ENCODE data around the gene DHX16. TPM values are rescaled to one million over a fixed set of nuclear protein-coding genes. Genes with fewer than 3 reads are reported as not detected.
A peak's percentile ranks its signal among the peaks of the same experiment; 100 is the strongest.
"Not testable (repeated sequence)": the region's sequence is repeated elsewhere in the genome, so short reads cannot be mapped to it uniquely, and the experiment has no call there.

Gene DHX16
- polyA plus RNA-seq, 1 donor (not counting 4 experiments of a cell fraction or from before 2014, with no cell fraction given), result 34.2 TPM

DNA sequence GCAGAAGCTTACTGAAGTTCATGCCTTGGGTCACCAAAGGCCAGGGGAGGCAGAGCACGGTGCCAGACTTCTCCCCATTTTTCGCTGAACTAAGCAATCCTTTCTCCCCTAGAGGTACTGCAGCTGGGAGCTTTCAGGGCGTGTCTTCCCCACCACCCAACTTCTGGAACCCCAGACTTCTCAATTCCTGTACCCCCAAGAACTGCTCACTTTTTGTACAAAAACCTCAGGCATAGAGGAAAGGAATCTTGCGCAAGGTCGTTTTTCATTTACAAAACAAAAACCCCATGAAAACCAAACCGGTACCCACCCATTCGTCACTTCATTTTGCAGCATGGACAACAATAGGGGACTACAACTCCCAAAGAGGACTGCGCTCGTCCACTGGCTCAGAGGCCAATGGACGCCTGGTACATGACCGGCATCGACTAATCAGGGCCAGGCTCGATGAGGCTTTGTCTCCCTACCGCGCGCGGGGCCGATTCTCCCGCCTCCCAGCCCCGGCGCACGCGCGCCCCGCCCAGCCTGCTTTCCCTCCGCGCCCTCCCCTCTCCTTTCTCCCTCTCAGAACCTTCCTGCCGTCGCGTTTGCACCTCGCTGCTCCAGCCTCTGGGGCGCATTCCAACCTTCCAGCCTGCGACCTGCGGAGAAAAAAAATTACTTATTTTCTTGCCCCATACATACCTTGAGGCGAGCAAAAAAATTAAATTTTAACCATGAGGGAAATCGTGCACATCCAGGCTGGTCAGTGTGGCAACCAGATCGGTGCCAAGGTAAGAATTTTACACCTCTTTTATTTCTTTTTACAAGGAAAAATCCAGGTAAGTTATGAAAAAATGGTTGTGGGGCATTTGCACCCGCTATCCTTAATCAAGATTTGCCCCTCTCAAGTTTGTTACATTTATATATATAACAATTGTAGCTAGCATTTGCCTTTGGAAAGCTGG, 47.3 kb upstream of the DHX16 start, which contains the start of gene TUBB:
TSS of gene TUBB (plus strand) at position 562 of the 947 bp plus-strand sequence. CDS start at position 717, 155 bp downstream.
- peak; percentile 9 for FAIRE-seq
- TF ChIP-seq, protein P1, sequence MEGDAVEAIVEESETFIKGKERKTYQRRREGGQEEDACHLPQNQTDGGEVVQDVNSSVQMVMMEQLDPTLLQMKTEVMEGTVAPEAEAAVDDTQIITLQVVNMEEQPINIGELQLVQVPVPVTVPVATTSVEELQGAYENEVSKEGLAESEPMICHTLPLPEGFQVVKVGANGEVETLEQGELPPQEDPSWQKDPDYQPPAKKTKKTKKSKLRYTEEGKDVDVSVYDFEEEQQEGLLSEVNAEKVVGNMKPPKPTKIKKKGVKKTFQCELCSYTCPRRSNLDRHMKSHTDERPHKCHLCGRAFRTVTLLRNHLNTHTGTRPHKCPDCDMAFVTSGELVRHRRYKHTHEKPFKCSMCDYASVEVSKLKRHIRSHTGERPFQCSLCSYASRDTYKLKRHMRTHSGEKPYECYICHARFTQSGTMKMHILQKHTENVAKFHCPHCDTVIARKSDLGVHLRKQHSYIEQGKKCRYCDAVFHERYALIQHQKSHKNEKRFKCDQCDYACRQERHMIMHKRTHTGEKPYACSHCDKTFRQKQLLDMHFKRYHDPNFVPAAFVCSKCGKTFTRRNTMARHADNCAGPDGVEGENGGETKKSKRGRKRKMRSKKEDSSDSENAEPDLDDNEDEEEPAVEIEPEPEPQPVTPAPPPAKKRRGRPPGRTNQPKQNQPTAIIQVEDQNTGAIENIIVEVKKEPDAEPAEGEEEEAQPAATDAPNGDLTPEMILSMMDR (optimal IDR thresholded peaks at IDR 0.05 in 1 of 3, IDR thresholded peaks at IDR 0.05 in 1 of 3, conservative IDR thresholded peaks at IDR 0.05 in 1 of 3; ENCODE audit: extremely low read depth in 1 of 3, insufficient read depth in 2 of 3, low read length in 3 of 3), result no peak
- TF ChIP-seq EZH2 (IDR thresholded peaks at IDR 0.05; ENCODE audit: low read length), result no peak
- H3K79me2 ChIP-seq (ENCODE audit: control insufficient read depth, insufficient read depth, low read length), result peaks cover 52% of the 10 kb centered on the region
- peak within 1 kb of the TSS; percentile 84 to 100 (median 93) for H3K4me3 ChIP-seq (ENCODE audit: control insufficient read depth in 2 of 3, extremely low read depth in 1 of 3, insufficient read depth in 2 of 3, low read depth in 1 of 3, low read length in 3 of 3)
- peaks cover 26% of the 10 kb centered on the region for H4K20me1 ChIP-seq (ENCODE audit: control insufficient read depth, extremely low read depth, insufficient read depth, low read length)
- H3K4me1 ChIP-seq (ENCODE audit: control insufficient read depth, extremely low read depth, insufficient read depth, low read length), result peaks cover 30% of the 10 kb centered on the region
- peak within 1 kb of the TSS; percentile 93 for H3K9ac ChIP-seq (ENCODE audit: control insufficient read depth, extremely low read depth, insufficient read depth, low read length)
- H3K27me3 ChIP-seq (ENCODE audit: control insufficient read depth, extremely low read depth, insufficient read depth, low read length), result no peaks in the 10 kb centered on the region
- H2AFZ ChIP-seq (ENCODE audit: control insufficient read depth, low read length), result peak within 1 kb of the TSS; percentile 48
- peak; percentile 90 for DNase-seq (ENCODE audit: low read depth, low spot score)
- dilution Hi-C loops (cut with MboI; ENCODE audit: extremely low pct_ligation_motif_present, low sequenced_read_pairs), result no loop called here
- peaks cover 10 to 17% of the 10 kb centered on the region in 2 experiments for H3K36me3 ChIP-seq (ENCODE audit: control insufficient read depth in 2 of 2, extremely low read depth in 1 of 2, insufficient read depth in 2 of 2, low read length in 2 of 2)
- peak within 1 kb of the TSS; percentile 95 for H3K4me2 ChIP-seq (ENCODE audit: control insufficient read depth, extremely low read depth, insufficient read depth, low read depth, low read length)
- peak within 1 kb of the TSS; percentile 92 for H3K27ac ChIP-seq (ENCODE audit: control insufficient read depth, insufficient read depth, low read length)
- H3K9me3 ChIP-seq (ENCODE audit: control insufficient read depth, low read depth, low read length), result no peaks in the 10 kb centered on the region
- H3K9me1 ChIP-seq (ENCODE audit: control insufficient read depth, extremely low read depth, insufficient read depth, low read length), result no peaks in the 10 kb centered on the region

DNA sequence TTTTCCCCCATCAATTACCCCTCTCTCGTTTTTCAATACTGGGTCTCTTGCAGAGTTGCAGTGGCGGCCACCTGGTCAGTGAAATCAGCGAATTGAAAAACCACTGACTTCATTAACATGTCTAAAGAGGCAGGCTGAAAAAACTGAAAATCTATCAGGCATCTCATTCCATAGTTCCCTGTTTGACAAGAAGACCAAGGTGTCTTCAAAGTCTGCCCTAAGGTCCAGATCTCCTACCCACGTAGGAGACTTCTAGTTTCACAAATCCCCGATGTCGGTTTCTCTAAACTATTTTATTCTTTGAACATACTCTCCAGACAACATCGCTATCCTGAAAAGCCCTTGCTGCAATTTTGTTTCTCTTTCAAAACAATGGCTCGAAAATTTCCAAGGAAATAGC, 46.5 kb upstream of the DHX16 start:
- Histone ChIP-seq H3K36me3 (ENCODE audit: control insufficient read depth in 2 of 2, extremely low read depth in 1 of 2, insufficient read depth in 2 of 2, low read length in 2 of 2) (peaks cover 6 to 12% of the 10 kb centered on the region in 2 experiments), H4K20me1 (ENCODE audit: control insufficient read depth, extremely low read depth, insufficient read depth, low read length) (peaks cover 22% of the 10 kb centered on the region), H3K9me3 (ENCODE audit: control insufficient read depth, low read depth, low read length) (no peaks in the 10 kb centered on the region), H3K79me2 (ENCODE audit: control insufficient read depth, insufficient read depth, low read length) (peaks cover 45% of the 10 kb centered on the region), H3K27ac (ENCODE audit: control insufficient read depth, insufficient read depth, low read length) (peak overlapping the region; percentile 83), H3K9ac (ENCODE audit: control insufficient read depth, extremely low read depth, insufficient read depth, low read length) (peak overlapping the region; percentile 81), H3K4me1 (ENCODE audit: control insufficient read depth, extremely low read depth, insufficient read depth, low read length) (peaks cover 30% of the 10 kb centered on the region), H3K27me3 (ENCODE audit: control insufficient read depth, extremely low read depth, insufficient read depth, low read length) (no peaks in the 10 kb centered on the region), H3K4me2 (ENCODE audit: control insufficient read depth, extremely low read depth, insufficient read depth, low read depth, low read length) (peak overlapping the region; percentile 95), H2AFZ (ENCODE audit: control insufficient read depth, low read length) (no peak overlapping the region), H3K4me3 (ENCODE audit: control insufficient read depth in 2 of 3, extremely low read depth in 1 of 3, insufficient read depth in 2 of 3, low read depth in 1 of 3, low read length in 3 of 3) (peak overlapping the region; percentile 77 to 85 (median 84)), H3K9me1 (ENCODE audit: control insufficient read depth, extremely low read depth, insufficient read depth, low read length) (no peaks in the 10 kb centered on the region)
- dilution Hi-C loops (cut with MboI; ENCODE audit: extremely low pct_ligation_motif_present, low sequenced_read_pairs), result no loop called here
- DNase-seq (ENCODE audit: low read depth, low spot score) (no peak), FAIRE-seq (no peak)
- TF ChIP-seq, protein P1 (optimal IDR thresholded peaks at IDR 0.05 in 1 of 3, IDR thresholded peaks at IDR 0.05 in 1 of 3, conservative IDR thresholded peaks at IDR 0.05 in 1 of 3; ENCODE audit: extremely low read depth in 1 of 3, insufficient read depth in 2 of 3, low read length in 3 of 3), result no peak
- TF ChIP-seq EZH2 (IDR thresholded peaks at IDR 0.05; ENCODE audit: low read length), result no peak

DNA sequence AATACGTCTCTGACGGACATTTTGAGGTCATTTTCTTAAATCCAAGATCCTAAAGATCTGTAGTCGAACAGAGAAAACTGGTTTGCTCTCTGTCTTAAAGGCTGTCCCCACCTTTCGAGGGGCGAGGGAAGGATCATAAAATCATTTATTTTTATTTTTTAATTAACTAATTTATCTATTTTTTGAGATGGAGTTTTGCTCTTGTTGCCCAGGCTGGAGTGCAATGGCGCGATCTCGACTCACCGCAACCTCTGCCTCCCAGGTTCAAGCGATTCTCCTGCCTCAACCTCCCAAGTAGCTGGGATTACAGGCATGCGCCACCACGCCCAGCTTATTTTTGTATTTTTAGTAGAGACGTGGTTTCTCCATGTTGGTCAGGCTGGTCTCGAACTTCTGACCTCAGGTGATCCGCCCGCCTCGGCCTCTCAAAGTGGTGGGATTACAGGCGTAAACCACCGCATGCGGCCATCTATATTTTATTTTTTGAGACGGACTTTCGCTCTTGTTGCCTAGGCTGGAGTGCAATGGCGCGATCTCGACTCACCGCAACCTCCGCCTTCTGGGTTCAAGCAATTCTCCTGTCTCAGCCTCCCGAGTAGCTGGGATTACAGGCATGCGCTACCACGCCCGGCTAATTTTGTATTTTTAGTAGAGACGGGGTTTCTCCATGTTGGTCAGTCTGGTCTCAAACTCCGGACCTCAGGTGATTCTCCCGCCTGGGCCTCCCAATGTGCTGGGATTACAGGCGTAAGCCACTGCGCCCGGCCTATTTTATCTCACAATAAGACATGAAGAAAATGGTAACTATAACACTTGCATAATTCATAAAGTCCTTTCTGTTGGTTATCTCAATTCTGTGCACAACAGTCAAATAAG, 45.3 kb upstream of the DHX16 start:
- FAIRE-seq; H3K9me1 ChIP-seq (ENCODE audit: control insufficient read depth, extremely low read depth, insufficient read depth, low read length); dilution Hi-C loops (cut with MboI; ENCODE audit: extremely low pct_ligation_motif_present, low sequenced_read_pairs); H3K9me3 ChIP-seq (ENCODE audit: control insufficient read depth, low read depth, low read length); H3K27me3 ChIP-seq (ENCODE audit: control insufficient read depth, extremely low read depth, insufficient read depth, low read length); DNase-seq (ENCODE audit: low read depth, low spot score): not testable (repeated sequence)
- H3K9ac ChIP-seq (ENCODE audit: control insufficient read depth, extremely low read depth, insufficient read depth, low read length), result peak overlapping the region; percentile 80
- H3K36me3 ChIP-seq (ENCODE audit: control insufficient read depth in 2 of 2, extremely low read depth in 1 of 2, insufficient read depth in 2 of 2, low read length in 2 of 2), result peaks cover 11 to 20% of the 10 kb centered on the region in 2 experiments
- H3K79me2 ChIP-seq (ENCODE audit: control insufficient read depth, insufficient read depth, low read length), result peaks cover 32% of the 10 kb centered on the region
- peak overlapping the region; percentile 50 for H2AFZ ChIP-seq (ENCODE audit: control insufficient read depth, low read length)
- H3K4me2 ChIP-seq (ENCODE audit: control insufficient read depth, extremely low read depth, insufficient read depth, low read depth, low read length), result peak overlapping the region; percentile 78
- peak overlapping the region; percentile 24 to 67 (median 59) for H3K4me3 ChIP-seq (ENCODE audit: control insufficient read depth in 2 of 3, extremely low read depth in 1 of 3, insufficient read depth in 2 of 3, low read depth in 1 of 3, low read length in 3 of 3)
- peaks cover 12% of the 10 kb centered on the region for H4K20me1 ChIP-seq (ENCODE audit: control insufficient read depth, extremely low read depth, insufficient read depth, low read length)
- H3K27ac ChIP-seq (ENCODE audit: control insufficient read depth, insufficient read depth, low read length), result peak overlapping the region; percentile 86
- peaks cover 20% of the 10 kb centered on the region for H3K4me1 ChIP-seq (ENCODE audit: control insufficient read depth, extremely low read depth, insufficient read depth, low read length)
